Right forelimb (tissue), 1 donor: ENCODE results near the gene SLC6A1.

Experiments
- DNase-seq: peaks from one replicate; pipeline ENCODE4 v3.0.0-alpha.2; 2018

Gene SLC6A1

DNA sequence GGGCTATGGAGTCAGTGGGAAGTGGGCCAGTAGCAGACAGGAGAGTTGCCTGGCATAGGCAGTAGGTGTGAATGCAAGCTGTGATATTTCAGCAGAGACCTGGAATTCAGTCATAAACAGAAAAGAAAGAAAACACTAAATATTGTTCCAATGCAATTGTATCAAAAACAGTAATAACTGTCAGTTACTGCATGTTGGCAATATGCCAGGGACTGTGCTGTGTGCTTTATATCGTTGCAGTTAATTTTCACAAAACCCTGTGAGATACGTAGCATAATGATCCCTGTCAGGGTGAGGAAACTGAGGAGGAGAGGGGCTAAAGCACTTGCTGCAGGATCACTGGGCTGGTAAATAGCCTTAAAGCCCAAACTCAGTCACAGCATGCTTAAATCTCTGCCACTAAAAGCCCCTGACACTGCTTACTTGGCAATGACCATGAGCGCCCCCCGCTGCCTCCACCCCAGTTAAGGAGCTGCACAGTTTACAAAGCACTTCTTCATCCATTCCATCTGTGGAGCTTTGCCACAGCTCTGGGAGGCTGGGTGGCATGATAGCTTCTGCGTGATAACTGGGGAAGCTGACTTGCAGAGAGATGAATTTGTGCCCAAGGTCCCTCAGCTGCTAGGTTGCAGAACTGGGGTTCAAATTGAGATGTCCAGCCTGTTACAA is 3.9 kb downstream of the SLC6A1 start:
- DNase-seq, result no peak

DNA sequence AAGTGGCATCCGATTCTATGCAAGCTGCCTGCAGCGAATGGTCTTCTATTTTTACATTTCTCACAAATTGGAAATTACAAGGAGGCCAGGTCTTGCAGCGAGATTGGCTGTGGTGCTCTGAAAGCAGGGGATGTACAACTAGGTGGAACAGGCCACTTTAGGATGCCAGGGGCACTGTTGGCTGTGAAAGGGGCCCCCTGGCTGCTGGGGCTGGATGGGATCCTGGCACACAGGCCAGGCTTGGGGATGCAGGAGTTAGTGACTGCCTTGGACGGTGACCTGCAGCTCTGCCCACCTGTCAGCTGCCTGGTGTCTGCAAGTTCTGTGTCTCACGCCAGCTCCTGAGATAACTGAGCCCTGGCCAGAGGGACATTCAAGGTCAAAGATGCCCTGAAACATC is 4.6 kb downstream of the SLC6A1 start:
- DNase-seq, result no peak

DNA sequence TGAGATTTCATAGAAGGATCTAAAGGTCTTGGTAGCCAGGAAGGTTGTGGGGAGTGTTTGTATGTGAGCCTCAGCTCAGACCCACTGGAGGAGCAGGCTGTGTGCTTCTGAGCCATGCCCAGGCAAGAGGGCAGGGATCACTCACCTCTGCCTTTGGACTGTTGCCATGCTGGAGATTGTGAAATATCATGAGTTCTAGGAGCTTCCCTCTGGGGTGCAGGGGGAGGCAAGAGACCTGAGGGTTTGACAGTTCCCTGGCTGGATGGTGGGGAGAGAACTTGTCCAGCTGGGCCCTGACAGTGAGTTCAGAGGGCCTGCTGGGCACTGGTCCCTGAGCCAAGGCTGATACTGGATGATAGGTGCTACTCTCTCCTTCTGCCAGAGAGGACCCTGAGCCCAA is 6.0 kb downstream of the SLC6A1 start:
- no peak for DNase-seq

DNA sequence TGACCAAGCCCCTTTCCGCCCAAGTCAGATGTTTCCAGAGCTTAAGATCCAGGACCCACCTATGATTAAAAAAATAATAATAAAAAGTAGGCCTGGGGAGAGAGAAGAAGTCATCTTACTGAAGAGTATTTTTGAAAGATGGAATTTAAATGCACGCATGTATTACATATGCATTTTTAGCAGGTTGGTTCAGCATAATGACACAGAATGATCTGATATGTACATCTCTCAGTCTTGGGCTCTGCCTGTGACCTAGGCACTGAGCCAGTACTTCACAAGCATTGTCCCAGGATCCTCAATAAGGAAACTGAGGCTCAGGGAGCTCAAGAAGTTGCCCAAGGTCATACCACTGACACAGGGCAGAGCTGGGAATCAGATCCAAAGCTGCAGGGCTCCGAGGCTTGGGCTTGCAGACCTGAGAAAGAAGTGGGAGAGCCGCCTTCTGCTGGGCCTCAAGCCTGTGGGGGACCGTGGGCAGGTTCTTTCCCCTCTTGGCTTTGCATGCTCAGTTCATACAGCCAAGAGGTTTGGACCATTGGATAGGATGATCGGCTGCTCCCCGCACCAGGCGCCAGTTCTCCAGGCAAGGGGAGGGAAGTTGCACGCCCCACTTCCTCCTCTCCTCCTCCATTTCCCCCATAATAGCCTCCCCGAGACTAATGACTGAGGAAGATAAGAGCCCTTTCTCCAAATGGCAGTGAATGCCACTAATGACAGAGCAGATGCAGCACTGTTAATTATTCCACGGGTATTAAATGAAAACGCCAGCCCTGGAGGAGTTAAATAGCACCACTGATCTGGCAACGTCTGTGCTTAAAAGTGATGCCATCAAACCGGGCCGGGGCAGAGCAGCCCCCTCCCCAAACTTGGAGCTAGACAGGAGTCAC is 6.9 kb downstream of the SLC6A1 start:
- no peak for DNase-seq

DNA sequence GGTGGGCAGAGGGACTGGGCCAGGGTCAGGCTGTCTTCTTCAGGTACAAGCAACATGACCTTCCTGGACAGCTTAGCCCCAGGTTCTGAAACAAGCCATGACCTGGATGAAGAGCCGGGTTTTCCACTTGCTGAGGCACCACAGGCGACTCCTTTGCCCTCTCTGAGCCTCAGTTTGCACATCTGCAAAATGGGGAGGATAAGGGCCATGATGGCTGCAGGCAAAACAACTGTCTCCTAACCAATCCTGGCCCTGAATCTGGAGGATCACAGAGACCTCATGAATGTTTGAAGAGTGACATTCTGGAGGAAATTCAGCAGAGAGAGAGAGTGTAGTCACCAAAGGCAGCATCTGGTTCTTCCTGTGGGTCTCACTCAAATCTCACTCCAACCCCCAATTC is 8.0 kb downstream of the SLC6A1 start:
- DNase-seq, result no peak

DNA sequence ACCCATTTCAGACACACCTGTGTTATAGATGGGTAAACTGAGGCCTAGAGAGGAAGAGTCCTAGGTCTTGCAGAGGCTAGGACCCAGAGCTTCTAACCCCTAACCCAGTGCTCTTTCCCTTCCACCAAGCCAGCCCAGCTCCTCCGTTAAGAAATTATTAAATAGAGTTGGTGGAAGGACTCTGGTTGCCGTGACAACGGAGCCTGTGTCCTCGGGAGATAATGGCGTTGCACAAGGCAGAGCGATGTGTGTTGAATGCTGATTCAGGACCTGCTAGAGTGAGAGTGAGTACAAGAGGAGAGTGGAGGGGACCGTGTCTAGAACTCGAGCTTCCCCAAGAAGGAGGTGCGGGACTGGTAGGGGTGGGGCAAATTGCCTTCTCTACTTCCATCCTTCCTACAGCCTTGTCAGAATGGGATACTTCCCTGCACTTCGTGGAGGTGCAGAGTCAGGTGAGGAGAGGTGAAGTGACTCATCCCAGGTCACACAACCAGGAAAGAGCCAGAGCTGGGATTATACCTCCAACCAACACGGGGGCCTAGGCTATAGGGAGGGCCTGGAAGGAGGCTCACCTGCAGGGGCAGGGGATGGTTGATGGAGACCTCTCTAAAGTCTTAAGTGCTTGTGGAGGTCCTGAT is 8.6 kb downstream of the SLC6A1 start:
- no peak for DNase-seq

DNA sequence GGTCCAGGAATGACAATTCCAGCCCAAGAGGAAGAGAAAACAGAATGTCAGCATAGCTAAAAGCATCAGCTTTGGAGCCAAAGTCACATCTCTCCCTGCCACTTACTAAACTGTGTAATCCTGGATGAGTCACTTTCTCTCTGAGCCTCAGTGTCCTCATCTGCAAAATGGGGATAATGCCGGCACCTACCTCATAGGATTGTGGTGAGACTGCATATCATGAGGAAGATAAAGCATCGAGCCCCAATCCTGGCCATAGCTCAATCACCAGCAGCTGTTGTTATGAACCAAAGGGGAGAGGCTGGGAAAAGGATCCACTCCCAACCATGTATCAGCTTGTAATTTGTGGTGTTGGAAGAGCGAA is 9.1 kb downstream of the SLC6A1 start:
- DNase-seq, result no peak

DNA sequence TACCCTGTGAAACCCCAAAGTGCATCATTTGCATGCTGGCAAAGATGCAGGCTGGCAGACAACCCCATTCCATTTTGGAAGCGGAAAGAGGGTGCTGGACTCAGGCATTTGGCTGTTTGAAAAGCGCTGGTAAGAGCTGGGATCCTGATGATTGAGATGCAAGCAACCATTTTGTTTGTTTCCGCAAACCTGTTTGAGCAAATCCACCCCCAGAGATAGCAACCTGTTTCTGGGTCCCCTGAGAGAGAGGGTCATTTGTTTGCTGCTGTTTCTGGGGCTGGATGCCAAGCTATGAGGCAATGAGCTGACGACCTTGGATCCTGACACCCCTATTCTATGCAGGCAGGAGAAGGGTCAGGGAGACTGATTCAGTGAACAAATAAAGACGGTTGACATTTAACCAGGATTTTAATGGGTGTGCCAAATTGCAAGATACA is 9.8 kb downstream of the SLC6A1 start:
- no peak for DNase-seq

DNA sequence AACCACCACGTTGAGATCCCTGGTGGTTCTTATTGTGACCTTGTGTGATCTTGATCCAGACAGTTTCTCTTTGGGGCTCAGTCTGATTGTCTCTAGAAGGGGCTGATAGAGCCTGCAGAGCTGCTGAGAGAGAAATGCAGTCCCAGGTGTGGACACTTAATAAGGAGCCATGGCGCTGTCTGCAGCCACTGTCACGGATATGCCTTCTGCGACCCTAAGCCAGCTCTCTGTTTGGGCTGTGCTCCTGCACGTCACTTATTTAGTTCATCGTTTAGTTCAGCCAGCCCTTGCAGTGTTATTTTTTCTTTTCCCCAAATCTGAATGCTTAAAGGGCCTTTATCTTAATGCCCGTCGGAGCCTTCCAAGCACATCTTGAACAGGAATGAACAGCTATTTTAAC is 12.0 kb downstream of the SLC6A1 start:
- no peak for DNase-seq

DNA sequence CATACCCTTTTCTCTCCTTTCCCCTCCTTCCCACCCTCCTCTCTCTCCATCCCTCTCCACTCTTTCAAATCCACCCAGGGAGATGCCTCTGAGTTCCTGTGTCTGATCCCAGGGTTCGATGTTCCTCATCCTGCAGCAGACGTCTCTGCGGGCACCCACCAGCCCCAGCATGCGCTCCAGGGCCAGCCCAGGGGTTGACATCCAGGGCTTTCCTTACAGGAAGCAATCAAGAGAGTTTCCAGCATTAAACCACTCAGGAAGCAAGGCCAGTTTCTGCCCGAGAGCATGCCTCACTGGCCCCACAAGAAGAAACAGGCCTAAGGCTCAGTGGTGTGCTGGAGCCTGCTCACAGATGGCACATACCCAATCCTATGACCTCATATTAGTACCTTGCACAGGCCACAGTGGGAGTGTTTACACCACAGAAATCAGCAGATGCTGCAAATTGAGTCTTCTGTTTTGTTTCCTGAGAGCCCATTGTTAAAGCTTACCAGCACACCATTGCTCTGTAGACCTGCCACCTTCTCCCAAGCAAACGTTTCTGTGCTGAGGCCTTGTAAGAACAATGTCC is 13.2 kb downstream of the SLC6A1 start:
- DNase-seq, result no peak

DNA sequence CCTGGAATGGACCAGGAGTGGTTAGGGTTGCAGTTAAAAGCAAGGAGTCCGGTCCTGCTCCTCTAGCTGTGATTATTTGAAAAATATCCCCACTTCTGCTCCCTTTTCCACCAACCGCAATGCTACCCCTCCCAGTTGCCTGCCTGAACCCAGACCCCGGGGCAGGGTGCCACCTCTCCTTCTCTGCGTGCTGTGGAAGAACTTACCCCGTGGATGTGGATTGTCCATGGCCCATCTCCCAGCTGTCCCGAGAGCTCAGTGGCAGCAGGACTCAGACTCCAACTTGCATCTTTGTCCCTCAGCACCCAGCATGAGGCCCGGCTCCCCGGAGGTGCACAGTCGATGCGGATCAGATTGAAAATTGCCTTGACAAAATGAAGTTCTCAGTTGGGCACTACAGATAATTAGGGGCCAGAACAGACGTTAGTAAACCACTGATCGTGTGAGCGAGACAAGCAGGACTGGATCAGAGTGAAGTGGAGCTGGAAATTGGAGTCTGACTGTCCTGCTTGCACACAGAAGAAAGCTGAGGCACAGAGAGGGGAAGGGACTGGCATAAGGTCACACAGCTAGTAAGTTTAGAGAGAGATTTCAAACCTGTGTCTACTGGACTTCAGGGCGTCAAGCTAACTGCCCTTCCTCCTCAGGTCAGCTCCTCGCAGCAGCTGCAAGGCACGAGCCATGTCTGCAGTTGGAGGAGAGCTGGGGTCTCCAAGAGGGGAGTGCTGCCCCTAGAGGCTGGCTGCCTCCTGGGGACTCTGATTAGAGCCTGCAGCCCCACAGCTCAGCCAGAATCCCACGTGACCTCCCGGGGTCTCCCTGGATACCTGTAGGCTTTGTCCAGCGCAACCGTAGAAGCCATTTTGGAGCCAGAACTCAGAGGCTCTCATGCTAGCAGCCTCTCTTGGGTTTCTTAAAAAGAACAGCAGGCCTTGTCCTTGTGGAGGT is 14.7 kb downstream of the SLC6A1 start:
- DNase-seq, result no peak

DNA sequence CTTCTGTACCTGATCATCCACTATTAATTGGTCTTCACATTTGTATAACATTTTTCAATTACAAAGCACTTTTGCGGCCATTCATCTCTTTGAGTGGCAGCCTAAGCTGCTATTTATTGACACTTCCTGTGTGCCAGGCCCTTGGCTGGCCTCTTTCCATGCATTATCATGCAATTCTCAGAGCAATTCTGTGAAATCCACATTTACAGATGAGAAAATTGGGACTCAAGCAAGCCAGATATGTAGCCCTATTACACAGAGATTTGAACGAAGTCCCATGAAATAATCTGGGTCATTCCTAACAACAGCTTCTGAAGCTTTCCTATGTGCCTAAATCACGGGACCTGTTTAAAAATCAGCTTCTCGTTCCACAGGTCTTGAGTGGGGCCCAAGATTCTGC is 17.4 kb downstream of the SLC6A1 start:
- no peak for DNase-seq

DNA sequence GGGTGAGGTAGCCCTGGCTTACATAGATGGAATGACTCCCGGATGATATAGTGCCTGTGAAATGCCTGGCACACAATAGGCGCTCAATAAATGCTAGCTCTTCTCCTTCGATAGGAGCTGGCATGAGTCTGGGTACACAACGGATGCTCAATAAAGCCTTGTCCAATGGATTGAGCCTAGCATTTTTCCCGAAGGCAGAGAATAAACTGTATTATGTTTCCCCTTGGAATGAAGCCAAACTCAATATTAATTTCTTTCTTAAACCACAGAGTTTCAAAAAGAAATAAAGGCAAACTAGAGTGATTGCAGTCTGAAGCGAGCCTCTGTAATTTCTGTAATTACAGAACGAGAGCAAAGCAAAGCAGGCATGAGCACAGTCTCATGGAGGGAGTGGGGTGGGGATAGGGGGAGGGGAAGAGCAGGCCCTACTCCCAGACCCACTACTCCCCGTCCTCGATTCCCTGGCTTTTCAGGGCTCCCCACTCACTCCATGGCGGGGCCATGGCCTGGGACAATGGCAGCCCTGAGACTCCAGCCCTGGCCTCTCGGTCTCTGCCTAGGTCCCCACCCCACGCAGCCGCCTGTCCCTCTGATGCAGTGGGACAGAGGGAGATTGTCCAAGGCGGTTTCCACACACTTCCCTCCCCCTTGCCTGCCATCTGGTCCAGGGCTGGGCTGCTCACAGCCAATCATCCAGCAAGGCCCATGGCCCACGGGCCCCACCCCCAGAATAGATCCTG is 18.0 kb downstream of the SLC6A1 start:
- no peak for DNase-seq

DNA sequence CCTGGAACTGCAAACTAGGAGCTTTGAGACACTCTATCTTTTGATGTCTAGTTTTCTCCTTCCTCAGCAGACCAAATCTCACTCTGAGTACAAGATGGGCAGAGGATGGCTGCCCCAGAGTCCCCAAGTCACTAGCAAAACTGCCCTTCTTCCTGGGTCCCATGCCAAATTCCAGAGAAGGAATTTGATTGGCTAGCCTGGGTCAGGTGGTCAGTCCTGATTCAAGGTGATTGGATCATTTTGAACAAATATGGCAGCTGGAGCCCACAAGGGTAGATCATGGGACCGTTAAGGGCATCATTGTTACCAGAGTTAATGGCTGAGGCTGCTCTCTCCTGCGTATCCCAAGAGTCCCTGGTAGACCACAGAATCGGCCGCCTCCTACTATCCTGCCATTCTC is 21.7 kb downstream of the SLC6A1 start:
- no peak for DNase-seq

DNA sequence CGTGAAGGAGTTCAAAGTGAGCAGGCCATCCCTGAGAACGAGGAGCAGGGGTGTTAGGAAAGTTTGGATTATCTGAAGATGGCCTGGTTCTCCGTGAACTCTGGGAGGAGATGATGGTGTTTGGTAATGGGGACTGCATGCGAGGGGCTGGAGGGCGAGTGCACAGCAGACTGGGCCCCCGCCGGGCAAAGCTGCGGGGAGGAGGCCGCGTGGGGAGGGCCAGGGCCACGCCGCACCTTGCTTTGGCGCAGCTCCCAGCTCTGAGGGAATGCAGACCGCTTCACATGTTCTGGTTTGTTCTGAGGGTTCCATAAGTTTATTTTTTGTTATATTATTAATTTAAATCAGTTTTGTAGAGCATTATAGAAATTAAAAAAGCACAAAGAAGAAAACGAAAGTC is 22.2 kb downstream of the SLC6A1 start:
- DNase-seq, result no peak

DNA sequence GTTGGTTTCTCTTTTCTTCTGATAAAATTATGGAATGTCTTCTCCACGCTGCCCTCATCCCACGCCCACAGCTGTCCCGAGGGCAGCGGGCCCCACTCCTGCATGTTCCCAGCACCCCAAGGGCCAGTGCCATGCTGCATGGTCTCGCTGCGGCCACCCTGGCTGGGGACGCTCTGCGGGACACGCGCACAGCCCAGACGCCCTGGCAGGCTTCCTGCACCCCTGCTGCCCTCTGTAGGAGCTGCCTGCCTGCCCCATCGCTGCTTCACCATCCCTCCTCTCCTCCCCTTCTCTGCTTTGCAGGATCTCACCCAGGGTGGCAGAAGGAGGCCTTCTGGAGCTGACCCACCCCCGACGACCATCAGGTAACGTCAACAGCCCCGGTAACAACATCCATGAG is 22.8 kb downstream of the SLC6A1 start:
- DNase-seq, result no peak

DNA sequence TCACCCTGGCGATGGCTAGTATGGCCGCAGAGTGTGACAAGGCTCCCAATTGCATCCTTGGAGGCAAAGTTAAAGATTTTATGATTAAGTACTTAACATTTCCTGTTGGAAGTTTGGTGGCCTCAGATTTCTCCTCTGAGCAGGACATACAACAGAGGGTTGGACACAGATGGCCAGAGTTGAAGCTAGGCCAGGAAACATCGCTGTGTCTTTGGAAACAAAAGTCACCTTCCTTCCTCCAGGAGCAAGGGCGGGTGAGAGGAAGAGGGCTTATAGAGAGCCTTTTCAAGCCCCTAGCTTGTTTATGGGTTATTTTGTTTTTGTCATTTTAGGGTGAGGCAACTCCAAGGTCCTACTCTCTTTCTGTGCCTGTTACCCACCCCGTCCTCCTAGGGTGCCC is 24.2 kb downstream of the SLC6A1 start:
- DNase-seq, result no peak

DNA sequence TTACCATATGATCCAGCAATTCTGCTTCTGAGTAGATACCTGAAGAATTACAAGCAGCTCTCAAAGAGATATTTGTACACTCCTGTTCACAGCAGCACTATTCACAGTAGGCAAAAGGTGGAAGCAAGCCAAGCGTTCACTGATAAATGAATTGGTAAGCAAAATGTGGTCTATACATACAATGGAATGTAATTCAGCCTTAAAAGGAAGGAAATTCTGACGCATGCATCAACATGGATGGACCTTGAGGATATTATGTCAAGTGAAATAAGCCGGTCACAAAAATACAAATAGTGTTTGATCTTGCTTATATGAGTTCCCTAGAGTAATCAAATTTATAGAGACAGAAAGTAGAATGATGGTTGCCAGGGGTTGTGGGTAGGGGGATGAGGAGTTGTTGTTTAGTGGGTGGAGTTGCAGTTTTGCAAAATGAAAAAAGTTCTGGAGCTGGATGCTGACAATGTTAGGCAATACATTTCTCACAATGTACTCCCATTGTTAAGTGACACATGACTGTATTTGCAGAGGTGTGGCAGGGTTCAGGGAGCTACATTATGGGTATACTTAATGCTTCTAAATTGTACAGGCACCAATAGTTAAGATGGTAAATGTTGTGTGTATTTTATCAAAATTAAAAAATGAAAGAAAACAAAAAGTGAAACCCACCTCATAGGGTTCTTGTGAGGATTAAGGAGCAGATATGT is 26.7 kb downstream of the SLC6A1 start:
- DNase-seq, result no peak

DNA sequence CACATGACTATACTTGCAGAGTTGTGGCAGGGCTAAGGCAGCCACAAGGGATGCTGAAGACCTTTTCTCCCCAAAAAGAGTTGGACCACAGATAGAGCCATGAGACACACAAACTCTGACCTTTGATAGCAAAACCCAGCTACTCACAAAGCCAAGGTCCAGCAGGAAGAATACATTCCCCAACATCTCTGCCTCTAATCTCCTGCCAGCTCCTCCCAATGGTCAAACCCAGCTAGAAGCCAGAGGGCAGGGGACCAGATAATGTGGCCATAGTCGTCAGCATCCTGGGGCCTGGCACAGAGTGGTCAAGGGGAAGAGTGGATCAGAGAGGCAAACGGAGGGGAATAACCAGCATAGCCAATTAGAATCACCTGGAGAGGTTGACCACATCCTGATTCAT is 28.2 kb downstream of the SLC6A1 start:
- DNase-seq, result no peak

DNA sequence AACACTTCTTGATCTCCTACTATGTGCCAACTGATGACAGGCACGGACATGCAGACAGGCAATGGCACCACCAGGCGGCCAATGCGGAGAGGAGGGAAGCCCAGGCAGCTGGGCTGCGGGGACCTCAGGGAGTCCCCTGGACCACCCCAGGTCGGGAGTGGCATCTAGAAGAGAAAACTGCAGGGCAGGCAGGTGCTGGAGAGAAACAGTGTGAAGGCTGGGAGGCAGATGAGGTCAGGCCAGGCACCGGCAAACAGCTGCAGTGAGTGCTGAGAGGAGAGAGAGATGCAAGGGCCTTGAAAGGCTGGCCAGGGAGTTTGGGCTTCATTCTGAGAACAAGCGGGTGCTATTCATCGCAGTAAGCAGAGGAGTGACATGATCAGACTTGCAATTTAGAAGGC is 29.1 kb downstream of the SLC6A1 start:
- DNase-seq, result no peak

DNA sequence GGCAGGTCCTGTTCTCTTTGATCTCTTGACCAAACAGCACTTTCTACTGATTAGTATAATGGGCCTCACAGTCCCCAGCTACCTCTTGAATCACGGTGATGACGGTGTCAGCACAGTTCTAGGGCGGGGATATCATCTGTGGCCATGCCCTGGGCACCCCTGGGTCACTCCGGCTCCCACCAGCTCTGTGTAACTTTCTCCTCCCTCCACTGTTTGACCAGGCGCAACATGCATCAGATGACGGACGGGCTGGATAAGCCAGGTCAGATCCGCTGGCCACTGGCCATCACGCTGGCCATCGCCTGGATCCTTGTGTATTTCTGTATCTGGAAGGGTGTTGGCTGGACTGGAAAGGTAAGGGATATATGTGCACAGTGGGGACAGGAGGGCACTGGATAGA is 29.6 kb downstream of the SLC6A1 start:
- no peak for DNase-seq
